Measurements from ENCODE around the gene CRACR2A.

- TF ChIP-seq TAF1 (IDR thresholded peaks at IDR 0.05; ENCODE audit: borderline replicate concordance, insufficient read depth, low read length) (no peak), SIN3A (IDR thresholded peaks at IDR 0.05; ENCODE audit: borderline replicate concordance, insufficient read depth, low read length) (no peak)
These were observed 68.4 kb downstream of the CRACR2A start for GRCh38 chr12:3684449-3685051.
